GM23248 (cell line): ENCODE measurements around the gene RALGDS.

Experiments
- EZH2 ChIP-seq: fragments of 200-600 bp; sonication (generic); IDR thresholded peaks from 2 replicates; pipeline ENCODE4 v1.6.1; 2018; ENCODE audit warnings: antibody characterized with exemption, mild to moderate bottlenecking; ENCODE audit not compliant: insufficient read depth, poor library complexity, severe bottlenecking
- EZH2phosphoT487 ChIP-seq: fragments of 200-600 bp; sonication (generic); IDR thresholded peaks from 2 replicates; pipeline ENCODE4 v1.6.1; 2018; ENCODE audit warnings: antibody characterized with exemption, moderate library complexity, mild to moderate bottlenecking, low read depth; ENCODE audit not compliant: insufficient read depth

DNA sequence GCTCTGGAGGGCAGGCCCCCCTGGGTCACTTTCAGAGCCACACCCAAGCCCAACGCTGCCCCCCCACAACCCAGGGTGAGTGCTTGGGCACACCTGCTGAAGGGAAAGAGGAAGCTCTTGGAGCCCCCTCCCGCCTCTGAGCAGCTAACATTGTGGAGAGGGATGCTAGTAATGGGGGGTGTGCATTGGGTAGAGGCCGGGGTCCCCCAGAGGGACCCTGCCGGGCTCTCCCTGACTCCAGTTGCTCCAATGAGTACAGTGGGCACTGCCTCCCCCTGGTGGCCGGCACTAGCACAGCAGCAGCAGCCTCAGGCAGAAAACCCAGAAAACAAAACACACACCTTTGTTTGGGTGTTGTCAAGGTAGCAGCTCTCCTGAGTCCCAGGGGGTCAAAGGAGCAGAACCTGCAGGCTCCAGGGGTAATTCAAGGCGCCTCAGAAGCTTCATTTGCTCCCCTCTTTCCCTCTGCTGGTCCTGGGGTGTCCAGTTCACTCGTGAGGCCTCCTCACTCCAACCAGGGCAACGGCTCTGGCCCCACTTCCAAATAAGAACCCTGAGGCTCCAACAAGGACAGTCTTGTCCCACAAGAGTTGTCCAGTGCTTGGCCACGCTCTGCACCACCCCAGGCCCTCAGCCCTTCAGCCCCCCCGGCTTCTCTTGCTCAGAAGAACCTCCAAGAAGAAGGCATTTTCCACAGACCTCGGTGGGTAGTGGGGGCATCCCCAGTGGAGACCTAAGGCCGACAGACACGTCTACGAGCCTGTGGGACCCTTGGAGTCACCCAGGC is 26.6 kb upstream of the RALGDS start:
- TF ChIP-seq EZH2 (no peak), EZH2phosphoT487 (no peak)
